Mesodermal cell (in vitro differentiated cells): Measurements from ENCODE around the gene DHH.

Experiments used
- H3K27ac ChIP-seq: 2 replicates; pipeline ENCODE4 v1.7.0; 2013; ENCODE audit warnings: mild to moderate bottlenecking, low read depth, low read length, moderate library complexity; ENCODE audit not compliant: severe bottlenecking
- H3K36me3 ChIP-seq: 2 replicates; pipeline ENCODE4 v1.7.1; 2013; ENCODE audit warnings: mild to moderate bottlenecking, low read length, moderate library complexity; ENCODE audit not compliant: control insufficient read depth, insufficient read depth
- H3K4me1 ChIP-seq: one replicate; pipeline ENCODE4 v1.7.1; 2013; ENCODE audit warnings: mild to moderate bottlenecking, low read length; ENCODE audit not compliant: insufficient read depth, control insufficient read depth, poor library complexity, severe bottlenecking
- H3K4me3 ChIP-seq: 2 replicates; pipeline ENCODE4 v1.7.0; 2013; ENCODE audit warnings: low read length, control low read depth, mild to moderate bottlenecking; ENCODE audit not compliant: insufficient read depth, poor library complexity, severe bottlenecking; ENCODE audit errors: extremely low read depth
- H3K9me3 ChIP-seq: 2 replicates; pipeline ENCODE4 v1.7.1; 2013; ENCODE audit warnings: mild to moderate bottlenecking, low read length, moderate library complexity; ENCODE audit not compliant: control insufficient read depth
- WGBS, 2 experiments: methylation state at CpG; one replicate each; pipeline ENCODE4 v1.1.5; 2013; ENCODE audit warnings: missing lambda C conversion rate in 2 of 2; ENCODE audit not compliant: insufficient coverage in 2 of 2; 5-methylcytosine and 5-hydroxymethylcytosine counted together

Gene DHH

GRCh38 chr12:49091056-49091835 is 3.4 kb downstream of the DHH start:
- H3K4me1 ChIP-seq, result peaks cover 25% of the 10 kb centered on the region
- peaks cover 7% of the 10 kb centered on the region for H3K36me3 ChIP-seq
- peak overlapping the region; percentile 22 for H3K4me3 ChIP-seq
- H3K27ac ChIP-seq, result no peak overlapping the region
- 51 to 57% methylated on average over 34 of the region's 41 CpGs for WGBS, 2 experiments
- H3K9me3 ChIP-seq, result no peaks in the 10 kb centered on the region

GRCh38 chr12:49089821-49090773 is 4.5 kb downstream of the DHH start:
- Histone ChIP-seq H3K4me1 (peaks cover 25% of the 10 kb centered on the region), H3K36me3 (no peaks in the 10 kb centered on the region), H3K4me3 (peak overlapping the region; percentile 26), H3K27ac (no peak overlapping the region), H3K9me3 (no peaks in the 10 kb centered on the region)
- WGBS, 2 experiments, result 7 to 8% methylated on average over 75 to 82 of the region's 88 CpGs

- Histone ChIP-seq H3K4me1 (peaks cover 19% of the 10 kb centered on the region), H3K27ac (no peak overlapping the region), H3K9me3 (peaks cover 4% of the 10 kb centered on the region), H3K36me3 (no peaks in the 10 kb centered on the region), H3K4me3 (no peak overlapping the region)
- WGBS, 2 experiments, result 57 to 72% methylated on average over 2 to 5 of the region's 6 CpGs
Observed at GRCh38 chr12:49088932-49089330, 5.7 kb downstream of the DHH start.

- no peak overlapping the region for H3K27ac ChIP-seq
- H3K4me3 ChIP-seq, result no peak overlapping the region
- peaks cover 13% of the 10 kb centered on the region for H3K4me1 ChIP-seq
- no peaks in the 10 kb centered on the region for H3K36me3 ChIP-seq
- H3K9me3 ChIP-seq, result peaks cover 4% of the 10 kb centered on the region
- WGBS, 2 experiments, result 0 to 1% methylated on average over 13 of the region's 18 CpGs
Observed at GRCh38 chr12:49088150-49088931, 6.3 kb downstream of the DHH start.

- Histone ChIP-seq H3K36me3 (no peaks in the 10 kb centered on the region), H3K9me3 (peaks cover 4% of the 10 kb centered on the region), H3K4me3 (no peak overlapping the region), H3K27ac (no peak overlapping the region), H3K4me1 (peaks cover 2% of the 10 kb centered on the region)
- 93 to 100% methylated on average over 1 to 2 of the region's 3 CpGs for WGBS, 2 experiments
Observed at GRCh38 chr12:49086116-49086515, 8.5 kb downstream of the DHH start.

- Histone ChIP-seq H3K9me3 (peaks cover 4% of the 10 kb centered on the region), H3K4me3 (no peak overlapping the region), H3K27ac (no peak overlapping the region), H3K4me1 (no peaks in the 10 kb centered on the region), H3K36me3 (no peaks in the 10 kb centered on the region)
- WGBS, 2 experiments, result 100% methylated on average over 2 to 3 of the region's 3 CpGs
Observed at GRCh38 chr12:49084438-49084837, 10.2 kb downstream of the DHH start.

GRCh38 chr12:49079793-49080192 is 14.8 kb downstream of the DHH start:
- Histone ChIP-seq H3K36me3 (no peaks in the 10 kb centered on the region), H3K9me3 (peaks cover 4% of the 10 kb centered on the region), H3K4me1 (no peaks in the 10 kb centered on the region), H3K4me3 (no peak overlapping the region), H3K27ac (no peak overlapping the region)
- 73 to 100% methylated on average over 1 of the region's 1 CpG for WGBS, 2 experiments

GRCh38 chr12:49070971-49071370 is 23.6 kb downstream of the DHH start:
- no peaks in the 10 kb centered on the region for H3K36me3 ChIP-seq
- peaks cover 11% of the 10 kb centered on the region for H3K4me1 ChIP-seq
- no peak overlapping the region for H3K27ac ChIP-seq
- H3K9me3 ChIP-seq, result no peaks in the 10 kb centered on the region
- WGBS, 2 experiments, result 93 to 94% methylated on average over 4 to 6 of the region's 11 CpGs
- H3K4me3 ChIP-seq, result no peak overlapping the region

- H3K4me1 ChIP-seq, result peaks cover 11% of the 10 kb centered on the region
Observed at GRCh38 chr12:49069507-49070346, 24.9 kb downstream of the DHH start, which contains the start of gene RHEBL1. RHEBL1 (minus strand) TSS chr12:49069979; CDS start chr12:49069785, 194 bp downstream.

More at GRCh38 chr12:49069507-49070346, 24.9 kb downstream of the DHH start, which contains the start of gene RHEBL1:
- 0% methylated on average over 45 to 49 of the region's 60 CpGs for WGBS, 2 experiments
- Histone ChIP-seq H3K9me3 (no peaks in the 10 kb centered on the region), H3K27ac (peak within 1 kb of the TSS; percentile 53), H3K4me3 (peak within 1 kb of the TSS; percentile 85), H3K36me3 (no peaks in the 10 kb centered on the region)
